Daoy (cell line): ENCODE measurements around the gene IARS1. TPM values are rescaled to one million over a fixed set of nuclear protein-coding genes. Genes with fewer than 3 reads are reported as not detected.
A peak's percentile ranks its signal among the peaks of the same experiment; 100 is the strongest.

Experiments
- DNase-seq: peaks from one replicate; pipeline ENCODE4 v3.0.0-alpha.2; 2015; ENCODE audit warnings: low read depth
- total RNA-seq: library from RNA; depleted of rRNA; stranded (reverse); fragments of >200 nt; shearing (Covaris generic); gene quantifications from 2 replicates; pipeline ENCODE4 v1.2.3, GENCODE V29; 2014; rRNA removed

Gene IARS1
- 275 and 302 TPM in 2 replicates for total RNA-seq

- DNase-seq, result peak; percentile 100
These were observed at the start of gene IARS1 for GRCh38 chr9:92293452-92294296. Gene IARS1, minus strand, starts transcription at chr9:92293697. Its CDS starts 4,278 bp downstream, at chr9:92289419.

- no peak for DNase-seq
These were observed 49.5 kb upstream of the IARS1 start for GRCh38 chr9:92342825-92343488.

- no peak for DNase-seq
These were observed 48.1 kb upstream of the IARS1 start for GRCh38 chr9:92341578-92341977.

- DNase-seq, result no peak
These were observed 39.8 kb upstream of the IARS1 start for GRCh38 chr9:92333282-92333634.

GRCh38 chr9:92332577-92333281, 39.2 kb upstream of the IARS1 start:
- no peak for DNase-seq

GRCh38 chr9:92328225-92328624, 34.7 kb upstream of the IARS1 start:
- DNase-seq, result peak; percentile 41

- no peak for DNase-seq
These were observed 33.9 kb upstream of the IARS1 start for GRCh38 chr9:92327283-92327850.

GRCh38 chr9:92325991-92326500, 32.5 kb upstream of the IARS1 start:
- no peak for DNase-seq

GRCh38 chr9:92325269-92325990, 31.9 kb upstream of the IARS1 start, which contains the start of the genes CENPP and NOL8:
Gene CENPP, plus strand, starts transcription at chr9:92325953.
Gene NOL8, minus strand, starts transcription at chr9:92325350. Its CDS starts 1,189 bp downstream, at chr9:92324161.
- DNase-seq, result peak; percentile 92

- no peak for DNase-seq
These were observed 31.4 kb upstream of the IARS1 start for GRCh38 chr9:92324889-92325268.

GRCh38 chr9:92324431-92324830, 30.9 kb upstream of the IARS1 start:
- DNase-seq, result no peak

GRCh38 chr9:92315456-92315855, 22.0 kb upstream of the IARS1 start:
- no peak for DNase-seq

- no peak for DNase-seq
These were observed 20.1 kb upstream of the IARS1 start for GRCh38 chr9:92313624-92314012.

- no peak for DNase-seq
These were observed 19.6 kb upstream of the IARS1 start for GRCh38 chr9:92312887-92313623.

GRCh38 chr9:92310562-92310961, 17.1 kb upstream of the IARS1 start:
- no peak for DNase-seq

GRCh38 chr9:92308893-92309292, 15.4 kb upstream of the IARS1 start:
- DNase-seq, result no peak

GRCh38 chr9:92300936-92301335, 7.4 kb upstream of the IARS1 start:
- no peak for DNase-seq

- no peak for DNase-seq
These were observed 5.6 kb upstream of the IARS1 start for GRCh38 chr9:92299116-92299515.

GRCh38 chr9:92298036-92298435, 4.5 kb upstream of the IARS1 start:
- DNase-seq, result no peak

- no peak for DNase-seq
These were observed 4.1 kb upstream of the IARS1 start for GRCh38 chr9:92297611-92298010.
